HG03196 (cell line): ENCODE results near the gene ITM2C.

Experiments used
- ATAC-seq: cut with Tn5 transposase; IDR thresholded peaks from one replicate; pipeline ENCODE4 v1.9.1; 2021; ENCODE audit not compliant: unreplicated experiment

Gene ITM2C, protein sequence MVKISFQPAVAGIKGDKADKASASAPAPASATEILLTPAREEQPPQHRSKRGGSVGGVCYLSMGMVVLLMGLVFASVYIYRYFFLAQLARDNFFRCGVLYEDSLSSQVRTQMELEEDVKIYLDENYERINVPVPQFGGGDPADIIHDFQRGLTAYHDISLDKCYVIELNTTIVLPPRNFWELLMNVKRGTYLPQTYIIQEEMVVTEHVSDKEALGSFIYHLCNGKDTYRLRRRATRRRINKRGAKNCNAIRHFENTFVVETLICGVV

DNA sequence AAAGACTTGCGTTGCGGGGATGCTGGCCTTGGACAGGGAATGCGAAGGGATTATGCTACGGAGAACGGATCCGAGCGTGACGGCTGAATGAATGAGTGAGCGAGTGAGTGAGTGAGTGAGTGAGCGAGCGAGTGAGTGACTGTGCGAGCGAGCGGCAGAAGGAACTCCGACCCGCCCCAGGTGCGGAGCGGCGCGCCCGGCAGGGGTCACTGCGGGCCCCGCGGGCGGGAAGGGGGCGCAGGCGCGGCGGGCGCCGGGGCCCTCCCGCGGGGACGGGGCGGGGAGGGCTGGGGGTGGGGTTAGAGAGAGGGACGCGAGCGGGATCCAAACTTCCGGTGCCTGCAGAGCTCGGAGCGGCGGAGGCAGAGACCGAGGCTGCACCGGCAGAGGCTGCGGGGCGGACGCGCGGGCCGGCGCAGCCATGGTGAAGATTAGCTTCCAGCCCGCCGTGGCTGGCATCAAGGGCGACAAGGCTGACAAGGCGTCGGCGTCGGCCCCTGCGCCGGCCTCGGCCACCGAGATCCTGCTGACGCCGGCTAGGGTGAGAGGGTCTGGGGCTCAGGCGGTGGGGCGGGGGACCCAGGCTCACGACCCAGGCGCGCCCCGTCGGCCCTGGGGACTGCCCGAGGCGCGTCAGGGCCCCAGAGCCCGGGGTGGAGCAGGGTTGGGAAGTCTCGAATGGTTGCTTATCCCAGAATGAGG, at the start of gene ITM2C:
Gene ITM2C, plus strand, starts transcription at position 338 of the 702 bp plus-strand sequence. Its CDS starts 84 bp downstream, at position 422.
- ATAC-seq = peak; percentile 55

GRCh38 chr2:230815088-230815487, 49.7 kb upstream of the ITM2C start:
- ATAC-seq = no peak

GRCh38 chr2:230816735-230817134, 48.0 kb upstream of the ITM2C start:
- no peak for ATAC-seq

DNA sequence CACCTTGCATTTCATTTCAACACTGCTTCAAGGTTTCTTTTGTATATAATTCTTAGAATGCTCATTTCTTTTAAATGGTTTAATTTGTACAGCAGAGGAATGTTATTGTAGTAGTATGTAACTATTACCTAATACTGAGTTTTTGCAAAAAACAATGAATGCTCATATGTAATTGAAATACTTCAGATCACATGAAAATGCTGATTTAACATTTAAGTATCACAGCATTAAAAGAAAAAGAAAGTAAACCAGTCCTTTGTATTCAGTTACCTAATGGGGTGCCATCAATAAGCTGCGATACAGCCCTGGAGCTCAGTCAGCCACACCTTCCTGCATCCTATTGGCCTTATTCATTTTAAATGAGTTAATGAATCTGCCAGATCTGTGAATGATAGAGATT, 45.3 kb upstream of the ITM2C start:
- ATAC-seq = no peak

DNA sequence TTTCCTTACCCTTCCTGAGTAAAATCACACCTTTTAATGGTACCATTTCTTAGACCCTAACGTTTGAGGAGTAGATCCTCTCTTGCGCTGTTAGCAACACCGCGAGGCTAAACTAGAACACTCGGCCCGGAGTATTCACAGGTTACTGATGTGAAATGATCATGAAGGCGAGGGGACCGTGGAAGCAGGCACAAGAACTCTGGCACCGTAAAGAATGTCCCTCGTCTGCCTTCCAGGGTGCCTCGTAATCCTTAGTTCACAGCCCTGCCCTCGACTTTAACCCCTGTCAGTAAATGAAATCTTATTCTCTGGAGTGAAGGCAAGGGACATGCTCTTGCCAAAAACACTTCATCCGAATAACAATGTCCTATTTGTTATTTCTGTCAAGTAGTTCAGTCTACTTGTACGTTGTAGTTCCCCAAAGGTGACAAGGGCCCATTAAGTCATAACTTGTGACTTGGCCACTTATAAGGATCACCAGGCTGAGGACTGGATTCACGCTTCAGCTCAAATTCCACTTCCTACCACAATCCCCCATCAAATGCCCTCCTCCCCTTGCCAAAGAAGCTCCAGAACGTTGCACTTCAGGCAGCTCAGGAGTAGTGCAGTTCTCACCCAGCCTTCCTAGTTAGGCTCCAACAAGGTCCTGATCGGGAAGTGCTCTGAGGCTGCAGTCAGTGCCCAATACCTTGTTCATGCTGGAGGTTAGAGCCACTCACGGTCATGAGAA, 43.3 kb upstream of the ITM2C start:
- no peak for ATAC-seq

- no peak for ATAC-seq
These were observed 42.7 kb upstream of the ITM2C start for GRCh38 chr2:230821991-230822520.

GRCh38 chr2:230823264-230823964, 41.3 kb upstream of the ITM2C start:
- ATAC-seq = no peak

- ATAC-seq = no peak
These were observed 40.2 kb upstream of the ITM2C start for GRCh38 chr2:230824406-230824978.

DNA sequence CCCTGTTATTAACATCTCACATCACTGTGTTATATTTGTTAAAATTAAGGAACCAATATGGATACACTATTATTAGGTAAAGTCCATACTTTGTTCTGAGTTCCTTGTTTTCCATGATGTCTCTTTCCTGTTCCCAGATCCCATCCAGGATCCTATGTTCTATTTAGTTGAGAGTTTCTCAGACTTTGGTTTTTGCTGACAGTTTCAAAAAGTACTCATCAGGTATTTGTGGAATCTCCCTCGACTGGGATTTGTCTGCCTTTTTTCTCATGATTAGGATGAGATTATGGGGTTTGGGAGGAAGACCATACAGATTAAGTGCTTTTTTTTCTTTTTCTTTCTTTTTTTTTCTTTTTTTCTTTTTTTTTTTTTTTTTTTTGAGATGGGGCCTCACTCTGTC, 39.4 kb upstream of the ITM2C start:
- ATAC-seq = no peak

GRCh38 chr2:230827774-230828271, 36.9 kb upstream of the ITM2C start:
- no peak for ATAC-seq

DNA sequence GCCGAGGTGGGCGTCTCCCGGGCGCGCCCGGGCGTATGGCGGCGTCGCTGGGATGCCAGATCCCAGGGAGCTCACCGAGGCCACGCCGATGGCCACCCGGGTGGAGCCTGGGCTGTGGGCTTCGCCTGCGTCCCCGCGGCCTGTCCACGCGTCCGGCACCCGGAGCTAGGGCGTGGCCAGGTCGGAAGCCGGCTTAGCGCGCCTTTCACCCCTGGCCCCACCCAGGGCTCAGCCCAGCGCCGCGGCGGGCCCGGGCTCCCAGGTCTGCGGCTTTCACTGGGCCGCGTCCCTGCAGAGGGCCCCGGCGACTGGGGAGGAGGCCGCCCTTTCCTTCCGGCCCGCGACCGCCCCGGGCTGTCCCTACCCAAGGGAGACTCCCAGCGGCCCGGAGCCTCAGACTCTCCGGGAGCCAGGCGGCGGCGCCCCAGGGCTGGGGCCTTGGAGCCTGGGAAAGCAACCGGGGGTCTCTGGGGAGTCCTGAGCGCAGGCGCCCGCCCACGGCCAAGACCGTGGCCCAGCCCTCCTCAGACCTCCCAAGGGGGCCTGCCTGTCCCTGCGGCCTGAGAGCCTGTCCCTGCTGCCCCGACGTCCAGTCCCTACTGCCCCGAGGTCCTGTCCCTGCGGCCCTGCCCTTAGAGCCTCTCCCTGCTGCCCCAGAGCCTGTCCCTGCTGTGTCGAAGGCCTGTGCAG, 36.3 kb upstream of the ITM2C start:
- ATAC-seq = no peak

GRCh38 chr2:230829293-230829692, 35.4 kb upstream of the ITM2C start:
- ATAC-seq = no peak

DNA sequence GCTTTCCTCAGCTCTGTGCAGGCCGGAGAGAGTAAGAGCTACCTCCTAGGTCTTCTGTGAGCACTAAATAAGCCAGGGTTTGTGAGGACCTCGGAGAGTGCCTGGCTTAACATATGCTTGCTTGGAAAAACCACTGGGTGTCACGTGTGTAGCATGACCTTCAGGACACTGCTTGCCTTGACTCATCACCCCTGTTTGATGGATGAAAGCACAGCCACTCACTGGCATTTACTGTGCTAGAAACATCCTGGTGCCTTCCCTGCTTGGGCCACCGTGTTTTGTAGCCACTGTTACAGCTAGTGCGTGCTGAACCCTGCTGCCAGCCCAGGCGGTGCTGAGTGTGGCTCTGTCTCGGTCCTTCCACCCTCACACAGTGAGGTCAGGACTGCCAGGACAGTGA, 34.8 kb upstream of the ITM2C start:
- ATAC-seq = no peak

GRCh38 chr2:230830428-230830827, 34.3 kb upstream of the ITM2C start:
- ATAC-seq = no peak

- no peak for ATAC-seq
These were observed 24.4 kb upstream of the ITM2C start for GRCh38 chr2:230840301-230840700.

- ATAC-seq = no peak
These were observed 22.3 kb upstream of the ITM2C start for GRCh38 chr2:230842473-230842872.

DNA sequence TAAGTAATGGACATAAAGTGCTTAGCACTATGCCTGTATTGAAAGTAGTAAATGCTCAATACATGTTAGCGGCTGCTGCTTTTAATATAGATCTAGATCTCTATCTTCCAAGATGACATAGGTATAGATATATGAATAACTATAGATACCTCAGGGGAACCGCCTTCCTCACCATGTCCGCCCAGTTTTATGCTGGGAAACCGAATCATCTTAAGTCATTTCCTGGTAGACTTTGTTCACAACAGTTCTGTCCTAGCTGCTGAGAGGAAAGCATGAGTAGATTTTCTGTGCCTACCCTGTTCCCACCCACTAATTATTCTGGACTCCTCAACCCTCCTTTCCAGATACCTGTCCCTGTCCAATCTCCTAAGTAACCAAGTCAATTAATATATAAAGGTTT, 21.6 kb upstream of the ITM2C start:
- no peak for ATAC-seq

DNA sequence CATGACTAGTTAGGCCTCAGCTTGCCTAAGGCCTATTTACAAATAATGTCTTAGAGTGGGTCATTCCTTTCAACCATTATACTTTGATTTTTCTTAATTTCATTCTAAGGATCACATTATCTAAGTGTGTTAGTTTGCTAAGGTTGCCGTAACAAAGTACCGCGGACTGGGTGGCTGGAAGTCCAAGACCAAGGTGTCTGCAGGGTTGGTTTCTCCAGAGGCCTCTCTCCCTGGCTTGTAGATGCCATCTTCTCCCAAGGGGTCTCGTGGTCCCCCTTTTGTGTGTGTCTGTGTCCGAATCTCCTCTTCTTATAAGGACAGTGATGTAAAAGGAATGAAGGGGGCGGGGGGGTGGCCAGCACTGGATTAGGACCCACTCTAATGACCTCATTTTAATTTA, 18.4 kb upstream of the ITM2C start:
- no peak for ATAC-seq

DNA sequence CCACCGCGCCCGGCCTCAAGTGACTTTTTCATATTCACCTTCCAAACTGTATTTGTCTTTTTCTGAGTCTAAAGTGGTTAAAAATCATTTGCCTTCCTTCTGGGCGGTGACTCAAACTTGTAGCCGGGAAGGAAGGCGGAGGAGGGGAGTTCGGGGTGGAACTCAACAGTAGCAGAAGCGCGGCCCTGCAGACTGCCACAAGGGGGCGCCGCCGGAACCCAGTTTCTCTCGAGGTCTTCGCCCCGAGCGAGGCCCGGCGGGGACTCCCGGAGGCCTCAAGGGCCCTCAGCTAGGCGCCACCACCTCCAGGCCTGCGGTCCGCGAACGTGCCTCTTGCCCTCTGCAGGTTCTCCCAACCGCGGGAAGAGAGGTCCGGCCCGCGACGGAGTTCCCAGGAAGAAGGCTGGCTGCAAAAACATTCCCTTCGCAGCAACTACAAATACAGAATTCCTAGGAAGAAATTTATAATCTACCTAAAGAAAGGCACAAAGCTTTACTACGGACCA, 16.8 kb upstream of the ITM2C start:
- peak; percentile 91 for ATAC-seq
